HepG2 (cell line): ENCODE data around the gene CASZ1. TPM values are rescaled to one million over a fixed set of nuclear protein-coding genes. Genes with fewer than 3 reads are reported as not detected.

Experiments used
- ATAC-seq: fragments of 200-7000 bp; cut with Tn5 transposase; 3 replicates; pipeline ENCODE4 v1.9.1; 2020; ENCODE audit warnings: mild to moderate bottlenecking, moderate library complexity
- BruUV-seq: library from RNA; stranded (reverse); fragments of 400-500 nt; replicated peaks from 2 replicates; lab custom pipeline; 2021; lab: Mats Ljungman, UMichigan
- CTCF ChIA-PET: fragments of 300-600 bp; formaldehyde crosslinking; extraction: SDS; loops from one replicate; lab custom pipeline; 2021; ENCODE audit warnings: low total read pairs, inconsistent platforms, low intra/inter-chr PET ratio; lab: Yijun Ruan, JAX
- POLR2A ChIA-PET: fragments of 350-600 bp; sonication (Branson Sonifier 250); formaldehyde crosslinking; loops from one replicate; lab custom pipeline; 2020; ENCODE audit warnings: antibody characterized with exemption, inconsistent platforms; lab: Yijun Ruan, JAX
- DNase-seq: peaks from one replicate; pipeline ENCODE4 v3.0.0-alpha.2; 2015; ENCODE audit warnings: low spot score
- FAIRE-seq: peaks from 3 replicates; lab custom pipeline; 2011; peaks lifted over from hg19 to GRCh38; lab: Jason Lieb, UNC
- H2AFZ ChIP-seq: one replicate; pipeline ENCODE4 v1.6.1; 2011; ENCODE audit warnings: low read length, inconsistent platforms
- H3K27ac ChIP-seq: fragments of 300-600 bp; 3 replicates; pipeline ENCODE4 v1.8.0; 2011; ENCODE audit warnings: mixed run types, mild to moderate bottlenecking, mixed read lengths, low read length, inconsistent platforms; ENCODE audit not compliant: insufficient read depth; ENCODE audit errors: extremely low read length
- H3K27me3 ChIP-seq, 2 experiments: fragments of 200-600 bp in 1 of 2; 2 replicates in 1 of 2; 3 replicates in 1 of 2; pipeline versions ENCODE4 v1.6.0 to v1.8.0; 2011; ENCODE audit warnings: low read length in 2 of 2, mild to moderate bottlenecking in 2 of 2, moderate library complexity in 2 of 2, inconsistent platforms in 1 of 2; ENCODE audit not compliant: insufficient read depth in 2 of 2, control insufficient read depth in 1 of 2
- H3K36me3 ChIP-seq, 2 experiments: fragments of 200-600 bp in 1 of 2; replicated peaks in 1 of 2; 2 replicates in 1 of 2; 3 replicates in 1 of 2; pipeline versions ENCODE4 v1.5.1 to v1.8.0; 2011; ENCODE audit warnings: low read length in 2 of 2, inconsistent platforms in 1 of 2; ENCODE audit not compliant: insufficient read depth in 2 of 2, control insufficient read depth in 1 of 2
- H3K4me1 ChIP-seq: 2 replicates; pipeline ENCODE4 v1.5.1; 2012; ENCODE audit warnings: low read length, inconsistent platforms; ENCODE audit not compliant: insufficient read depth
- H3K4me2 ChIP-seq: 2 replicates; pipeline ENCODE4 v1.6.0; 2011; ENCODE audit warnings: low read depth, low read length, inconsistent platforms
- H3K4me3 ChIP-seq, 3 experiments: fragments of 200-600 bp in 1 of 3; sonication (generic), shearing (Covaris generic) in 1 of 3; replicated peaks in 1 of 3; 2 replicates each; pipeline ENCODE4 v1.5.1; 2011 to 2016; ENCODE audit warnings: low read length in 3 of 3, inconsistent platforms in 2 of 3, low read depth in 2 of 3, mild to moderate bottlenecking in 2 of 3, control low read depth in 1 of 3, mixed read lengths in 1 of 3; ENCODE audit not compliant: insufficient read depth in 1 of 3
- H3K79me2 ChIP-seq: one replicate; pipeline ENCODE4 v1.6.1; 2011; ENCODE audit warnings: low read length, inconsistent platforms; ENCODE audit not compliant: insufficient read depth
- H3K9ac ChIP-seq: 2 replicates; pipeline ENCODE4 v1.6.0; 2011; ENCODE audit warnings: mild to moderate bottlenecking, low read depth, low read length, inconsistent platforms; ENCODE audit not compliant: insufficient read depth
- H3K9me3 ChIP-seq: 2 replicates; pipeline ENCODE4 v1.5.1; 2012; ENCODE audit warnings: mild to moderate bottlenecking, low read length
- H4K20me1 ChIP-seq: 2 replicates; pipeline ENCODE4 v1.6.0; 2011; ENCODE audit warnings: inconsistent platforms, mild to moderate bottlenecking, low read length, moderate library complexity; ENCODE audit not compliant: insufficient read depth
- AFF4 ChIP-seq: sonication (generic); formaldehyde crosslinking; IDR thresholded peaks from 2 replicates; pipeline ENCODE4 v1.4.0; 2020; ENCODE audit warnings: missing genetic modification reagents
- ATF7-NPFF ChIP-seq: sonication (generic); formaldehyde crosslinking; IDR thresholded peaks from 2 replicates; pipeline ENCODE4 v1.8.1; 2023; ENCODE audit warnings: mild to moderate bottlenecking, low read depth, missing genetic modification reagents, moderate library complexity
- BORCS8-MEF2B ChIP-seq: sonication (generic); formaldehyde crosslinking; IDR thresholded peaks from 2 replicates; pipeline ENCODE4 v1.8.0; 2022; ENCODE audit warnings: mild to moderate bottlenecking, missing genetic modification reagents
- GATAD1 ChIP-seq: IDR thresholded peaks from 2 replicates; pipeline ENCODE4 v1.6.1; 2016; ENCODE audit warnings: missing genetic modification reagents, missing compliant biosample characterization
- HDAC1 ChIP-seq: sonication (generic); formaldehyde crosslinking; IDR thresholded peaks from 2 replicates; pipeline ENCODE4 v1.5.1; 2020; ENCODE audit warnings: mild to moderate bottlenecking, missing genetic modification reagents
- HES4 ChIP-seq: sonication (generic); formaldehyde crosslinking; IDR thresholded peaks from 2 replicates; pipeline ENCODE4 v1.9.0; 2021; ENCODE audit warnings: mild to moderate bottlenecking, missing genetic modification reagents, borderline replicate concordance
- LRRFIP1 ChIP-seq: sonication (generic); formaldehyde crosslinking; conservative IDR thresholded peaks from 2 replicates; pipeline ENCODE4 v1.4.0; 2020; ENCODE audit warnings: missing genetic modification reagents
- MLX ChIP-seq: IDR thresholded peaks from 2 replicates; pipeline ENCODE4 v1.6.1; 2016
- THAP8 ChIP-seq: sonication (generic); formaldehyde crosslinking; IDR thresholded peaks from 2 replicates; pipeline ENCODE4 v1.5.1; 2020; ENCODE audit warnings: missing genetic modification reagents, mild to moderate bottlenecking, borderline replicate concordance
- ZBTB3 ChIP-seq: sonication (generic); formaldehyde crosslinking; IDR thresholded peaks from 2 replicates; pipeline ENCODE4 v1.4.0; 2020; ENCODE audit warnings: low read depth, mild to moderate bottlenecking, moderate library complexity, missing genetic modification reagents, borderline replicate concordance
- ZNF816 ChIP-seq: sonication (generic); formaldehyde crosslinking; IDR thresholded peaks from 2 replicates; pipeline ENCODE4 v1.8.0; 2022; ENCODE audit warnings: missing genetic modification reagents, mild to moderate bottlenecking, borderline replicate concordance
- ZSCAN30 ChIP-seq: sonication (generic); formaldehyde crosslinking; IDR thresholded peaks from 2 replicates; pipeline ENCODE4 v1.5.0; 2020; ENCODE audit warnings: mild to moderate bottlenecking, missing genetic modification reagents
- WGBS: methylation state at CpG from one replicate; pipeline ENCODE4 v1.1.6; 2017; ENCODE audit warnings: low lambda C conversion rate; 5-methylcytosine and 5-hydroxymethylcytosine counted together
- in situ Hi-C: cut with HindIII; loops from 2 replicates; pipeline ENCODE4 v1.10.0; 2017; ENCODE audit warnings: low pct_unique_long_range_greater_than_20kb; ENCODE audit not compliant: extremely low pct_ligation_motif_present
- intact Hi-C: fragments of 100-400 bp; cut with micrococcal nuclease; formaldehyde crosslinking; loops from one replicate; pipeline ENCODE4 v1.10.0; 2022; ENCODE audit not compliant: unreplicated experiment
- polyA plus RNA-seq, 8 experiments: library from polyadenylated mRNA; depleted of rRNA in 3 of 8; stranded (reverse) in 7 of 8; unstranded in 1 of 8; fragments of >200 nt; fragmentation: Illumina TruSeq in 4 of 8; extraction: Trizol in 4 of 8; gene quantifications; 2 replicates each; pipeline versions ENCODE4 v1.2.1 to v1.2.3, GENCODE V29; 2011 to 2016; ENCODE audit warnings: low read depth in 4 of 8, missing spikeins in 1 of 8, mixed read lengths in 1 of 8; ENCODE audit not compliant: insufficient read depth in 1 of 8
- total RNA-seq, 5 experiments: library from RNA; depleted of rRNA; stranded (reverse); fragments of >200 nt; fragmentation: Illumina TruSeq; extraction: Trizol; gene quantifications; 2 replicates each; pipeline ENCODE4 v1.2.3, GENCODE V29; 2016; ENCODE audit warnings: low read depth in 1 of 5

CASZ1 gene
- total and polyA plus RNA-seq, 2 of the 13 experiments (the other 11 are each of a cell fraction or from before 2014, with no cell fraction given) = 1.9 to 3.7 TPM

- Histone ChIP-seq H3K27ac (no peak overlapping the region), H3K4me3 (no peak overlapping the region), H3K9me3 (no peaks in the 10 kb centered on the region), H3K4me2 (no peak overlapping the region), H3K79me2 (no peaks in the 10 kb centered on the region), H3K4me1 (peaks cover 6% of the 10 kb centered on the region; the same call in 1 of the 2 replicates), H3K9ac (no peak overlapping the region), H4K20me1 (no peaks in the 10 kb centered on the region), H3K36me3 (no peaks in the 10 kb centered on the region), H2AFZ (no peak overlapping the region), H3K27me3 (peaks cover 3 to 23% of the 10 kb centered on the region in 2 experiments; a peak in 4 of 5 replicates)
- BruUV-seq = no TSS peak
- CTCF ChIA-PET = no interaction called here
- POLR2A ChIA-PET = no interaction called here
- FAIRE-seq = no peak
- in situ Hi-C loops = no loop called here
- ATAC-seq = no peak
- no peak for DNase-seq
- 74% methylated on average over 9 of the region's 9 CpGs for WGBS
- intact Hi-C loops = no loop called here
- TF ChIP-seq BORCS8-MEF2B (CRISPR knock-in tag) (no peak), ZSCAN30 (CRISPR knock-in tag) (no peak), GATAD1 (CRISPR knock-in tag) (no peak), AFF4 (CRISPR knock-in tag) (no peak), ZNF816 (CRISPR knock-in tag) (no peak), THAP8 (CRISPR knock-in tag) (no peak), LRRFIP1 (no peak), ATF7-NPFF (CRISPR knock-in tag) (no peak), MLX (CRISPR knock-in tag) (no peak), HDAC1 (CRISPR knock-in tag) (no peak), HES4 (CRISPR knock-in tag) (no peak), ZBTB3 (CRISPR knock-in tag) (no peak)
Observed at GRCh38 chr1:10777749-10778574, 18.5 kb downstream of the CASZ1 start.
